ENCODE data around the gene ANO2.
"Not testable (repeated sequence)": the region's sequence is repeated elsewhere in the genome, so short reads cannot be mapped to it uniquely, and the experiment has no call there.

Gene ANO2

DNA sequence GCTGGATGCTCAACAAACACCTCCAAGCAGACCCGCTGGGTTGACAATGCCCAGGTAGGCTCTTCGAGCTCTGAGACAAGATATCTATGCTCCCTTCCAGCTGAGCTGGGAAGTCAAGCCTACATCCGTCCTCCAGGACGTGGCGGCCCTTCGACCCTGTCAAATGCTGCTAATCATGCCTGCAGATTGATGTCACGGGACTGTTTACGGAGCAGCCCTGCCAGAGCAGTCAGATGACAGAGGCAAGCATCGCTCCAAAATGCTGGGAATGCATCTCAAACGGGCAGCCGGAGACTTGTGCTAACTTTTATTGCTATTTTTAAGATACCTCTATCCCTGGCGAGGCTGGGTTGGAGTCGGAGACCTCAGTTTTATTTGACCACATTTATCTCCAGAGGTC, 373.9 kb downstream of the ANO2 start:
- no peak for DNase-seq

DNA sequence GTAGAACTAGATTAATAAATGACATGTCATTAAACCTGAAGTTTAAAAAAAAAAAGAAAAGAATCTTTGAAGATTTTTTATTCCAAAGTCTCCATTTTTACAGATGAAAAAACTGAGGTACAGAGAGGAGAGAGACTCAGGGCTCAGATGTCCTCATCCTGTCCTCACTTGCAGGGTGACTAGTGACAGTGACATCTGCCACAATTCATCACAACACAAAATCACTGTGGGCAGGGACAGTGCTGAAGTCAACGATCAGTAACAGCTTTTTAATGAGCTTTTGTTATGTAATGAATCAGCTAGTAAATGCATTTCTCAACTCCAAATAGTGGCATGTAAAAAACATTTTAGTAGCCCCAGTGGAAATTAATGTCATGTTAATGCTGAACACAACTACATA, 374.6 kb downstream of the ANO2 start:
- DNase-seq, result no peak

DNA sequence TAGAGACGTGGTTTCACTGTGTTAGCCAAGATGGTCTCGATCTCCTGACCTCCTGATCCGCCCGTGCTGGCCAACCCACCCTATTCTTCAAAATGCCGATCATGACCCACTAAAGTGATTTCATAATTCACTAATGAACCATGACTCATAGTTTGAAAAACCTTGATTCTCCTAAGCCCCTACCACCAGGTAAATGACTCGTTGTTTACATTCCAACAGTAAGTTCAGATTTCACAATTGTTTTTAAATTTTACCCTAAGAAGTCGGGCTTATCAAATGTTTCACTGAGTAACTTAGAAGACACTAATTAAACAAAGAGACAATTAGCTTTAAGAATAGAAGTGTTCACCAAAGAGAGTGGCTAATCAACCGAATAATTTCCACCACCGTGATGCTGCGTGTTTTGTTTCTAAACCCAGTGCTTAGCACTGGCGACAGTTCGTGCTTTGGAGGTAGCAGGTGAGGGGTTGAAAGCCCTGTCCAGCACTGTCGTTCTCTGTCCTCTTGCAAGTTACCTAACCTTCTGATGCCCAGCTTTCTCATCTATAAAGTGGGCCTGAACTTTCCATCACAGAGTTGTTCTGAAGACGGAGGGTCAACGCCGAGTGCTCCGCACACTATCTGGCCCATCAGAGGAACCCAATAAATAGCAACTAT, 376.6 kb downstream of the ANO2 start:
- DNase-seq, result no peak

DNA sequence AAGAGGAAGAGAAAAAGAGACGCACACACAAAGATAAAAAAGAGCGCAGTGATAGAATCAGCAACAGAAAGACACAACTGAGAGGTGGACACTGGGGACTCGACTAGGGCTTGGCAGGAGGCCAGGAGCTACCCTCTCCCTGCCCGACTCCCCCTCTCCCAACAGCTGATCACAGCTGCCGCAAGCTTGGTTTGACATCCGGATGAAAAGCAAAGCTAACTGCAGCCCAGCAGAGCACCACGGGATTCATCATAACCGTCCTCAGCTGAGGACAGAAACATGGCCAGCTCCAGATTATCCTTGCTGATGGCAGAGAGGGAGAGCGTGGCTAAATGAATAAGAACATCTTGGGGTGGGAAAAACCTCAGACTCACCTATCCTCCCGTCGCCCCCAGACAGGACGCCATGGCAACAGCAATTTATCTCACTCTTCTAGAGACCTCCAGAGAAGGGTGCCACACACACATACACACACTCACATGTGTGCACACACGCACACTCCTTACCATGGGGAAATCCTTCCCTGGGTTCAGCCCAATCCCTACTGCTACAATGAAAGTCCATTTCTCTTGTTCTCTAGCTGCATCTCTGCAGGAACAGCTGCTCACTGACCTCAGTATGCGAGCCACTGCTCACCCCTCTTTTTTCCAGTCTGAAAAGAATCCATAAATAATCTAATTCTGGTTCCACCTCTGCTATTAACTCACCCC, 377.9 kb downstream of the ANO2 start:
- DNase-seq, result no peak

DNA sequence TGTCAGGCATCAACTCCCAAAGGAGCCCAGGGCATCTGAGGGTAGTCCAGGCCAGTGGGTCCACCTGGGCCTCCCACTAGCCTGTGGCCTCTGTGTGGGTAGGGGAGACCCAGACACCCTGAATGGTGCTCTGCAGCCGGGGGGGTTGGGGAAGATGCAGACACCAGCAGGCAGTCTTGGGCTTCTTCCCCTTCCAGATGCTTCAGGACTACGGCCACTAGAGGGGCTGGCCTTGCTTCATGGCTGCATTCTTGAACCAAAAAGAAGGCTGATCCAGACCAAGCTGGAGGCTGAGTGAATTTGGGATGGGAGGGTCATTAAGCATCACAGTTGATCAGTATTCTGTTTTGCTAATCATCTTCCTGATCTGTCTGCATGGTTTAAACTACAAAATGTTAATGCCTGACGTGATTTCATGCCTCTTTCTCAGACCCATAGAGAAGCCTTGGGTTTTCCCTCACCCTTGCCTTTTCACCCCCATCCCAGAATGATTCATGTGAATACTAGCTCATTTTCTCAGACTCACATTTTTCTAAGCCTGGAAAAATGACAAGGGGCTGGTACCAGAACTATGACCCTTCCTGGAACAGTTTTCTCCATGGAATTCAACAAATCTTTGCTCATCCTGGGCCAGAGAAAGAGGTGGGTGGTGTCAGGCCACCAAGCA, 379.0 kb downstream of the ANO2 start:
- no peak for DNase-seq

DNA sequence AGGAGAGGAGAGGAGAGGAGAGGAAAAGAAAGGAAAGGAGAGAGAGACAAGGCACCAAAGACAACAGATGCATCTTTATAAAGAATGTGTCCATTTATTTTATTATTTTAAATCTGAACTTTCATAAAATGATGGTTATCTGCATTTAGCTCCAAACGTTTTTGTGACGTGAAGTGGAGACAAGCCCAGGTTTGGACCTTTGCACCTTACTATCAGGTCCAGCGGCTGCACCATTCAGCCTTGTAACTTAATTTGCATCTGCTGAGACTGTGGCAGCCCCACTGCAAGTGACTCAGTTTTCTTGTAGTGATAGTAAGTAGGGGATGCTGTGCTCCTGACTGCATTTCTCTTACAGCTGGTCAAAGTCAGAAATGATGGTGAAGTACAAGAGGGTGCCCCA, 382.5 kb downstream of the ANO2 start:
- DNase-seq, result no peak

DNA sequence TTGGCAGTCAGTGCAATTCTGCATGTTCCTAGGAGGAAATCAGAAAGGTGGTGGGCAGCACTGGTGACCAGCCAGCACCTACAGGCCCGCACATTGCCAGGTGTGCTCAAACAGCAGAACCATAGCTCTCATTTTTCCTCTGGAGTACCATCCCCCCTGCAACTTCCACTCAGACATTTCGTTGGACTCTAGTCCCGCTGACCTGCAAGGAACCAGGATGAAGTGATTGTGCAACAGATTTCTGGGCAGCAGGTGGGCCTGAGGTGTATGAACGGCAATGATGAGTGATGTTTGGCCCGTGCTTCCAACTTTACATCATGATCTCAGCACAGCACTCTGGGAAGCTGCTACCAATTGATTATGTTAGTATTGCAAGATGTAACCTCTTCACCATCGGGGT, 383.2 kb downstream of the ANO2 start:
- no peak for DNase-seq

DNA sequence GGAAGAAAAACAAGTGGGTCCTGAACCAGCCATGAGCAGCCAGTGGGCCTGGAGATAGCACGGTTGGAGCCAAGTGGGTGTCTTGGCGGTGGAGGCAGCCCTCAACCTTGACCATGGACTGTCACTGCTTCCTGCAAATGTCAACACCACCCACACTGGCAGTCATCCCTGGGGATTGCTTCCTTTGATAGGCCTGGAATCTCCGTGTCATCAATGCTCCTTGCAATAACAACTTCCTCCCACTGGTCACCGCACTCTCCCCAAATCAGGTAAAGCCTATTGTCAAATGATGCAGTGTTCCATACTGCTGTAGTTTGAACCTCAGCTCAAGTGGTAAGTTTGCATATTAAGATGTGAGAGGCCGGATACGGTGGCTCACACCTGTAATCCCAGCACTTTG, 384.0 kb downstream of the ANO2 start:
- no peak for DNase-seq

DNA sequence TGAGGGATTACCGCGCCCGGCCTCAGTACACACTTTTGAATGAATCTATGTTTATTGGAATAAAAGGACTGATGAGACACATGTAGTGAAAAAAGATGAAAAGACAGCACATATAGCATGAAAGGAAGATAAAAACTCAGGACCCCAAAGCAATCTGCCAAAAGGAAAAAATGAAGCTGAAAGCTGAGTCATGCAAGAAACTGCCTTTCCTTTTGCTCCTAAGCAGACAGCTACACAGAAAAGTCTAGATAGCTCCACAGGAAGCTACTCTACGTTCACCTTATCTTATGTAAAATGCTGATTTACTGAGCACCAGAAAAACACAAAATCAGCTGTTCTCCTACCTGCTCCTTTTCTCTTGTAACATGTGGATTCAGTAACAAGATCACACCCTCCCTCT, 384.8 kb downstream of the ANO2 start:
- no peak for DNase-seq

DNA sequence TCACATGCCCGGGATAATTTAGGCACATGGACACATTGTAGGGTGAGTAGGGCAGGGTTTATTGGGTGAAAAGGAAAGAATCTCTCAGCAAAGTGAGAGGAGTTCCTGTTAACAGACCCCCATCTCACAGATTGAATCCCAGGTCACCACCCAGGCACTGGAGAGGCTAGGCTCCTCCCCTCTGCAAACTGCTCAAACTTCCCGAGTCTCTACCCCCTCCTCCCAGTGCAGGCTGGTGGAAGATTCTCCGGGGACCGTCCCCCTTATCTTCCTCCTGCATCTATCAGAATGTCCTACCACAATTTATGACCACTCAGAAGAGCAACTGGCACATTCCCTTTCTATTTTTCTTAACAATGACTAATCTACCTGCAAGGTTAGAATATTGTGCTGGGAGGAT, 387.2 kb downstream of the ANO2 start:
- DNase-seq, result no peak

DNA sequence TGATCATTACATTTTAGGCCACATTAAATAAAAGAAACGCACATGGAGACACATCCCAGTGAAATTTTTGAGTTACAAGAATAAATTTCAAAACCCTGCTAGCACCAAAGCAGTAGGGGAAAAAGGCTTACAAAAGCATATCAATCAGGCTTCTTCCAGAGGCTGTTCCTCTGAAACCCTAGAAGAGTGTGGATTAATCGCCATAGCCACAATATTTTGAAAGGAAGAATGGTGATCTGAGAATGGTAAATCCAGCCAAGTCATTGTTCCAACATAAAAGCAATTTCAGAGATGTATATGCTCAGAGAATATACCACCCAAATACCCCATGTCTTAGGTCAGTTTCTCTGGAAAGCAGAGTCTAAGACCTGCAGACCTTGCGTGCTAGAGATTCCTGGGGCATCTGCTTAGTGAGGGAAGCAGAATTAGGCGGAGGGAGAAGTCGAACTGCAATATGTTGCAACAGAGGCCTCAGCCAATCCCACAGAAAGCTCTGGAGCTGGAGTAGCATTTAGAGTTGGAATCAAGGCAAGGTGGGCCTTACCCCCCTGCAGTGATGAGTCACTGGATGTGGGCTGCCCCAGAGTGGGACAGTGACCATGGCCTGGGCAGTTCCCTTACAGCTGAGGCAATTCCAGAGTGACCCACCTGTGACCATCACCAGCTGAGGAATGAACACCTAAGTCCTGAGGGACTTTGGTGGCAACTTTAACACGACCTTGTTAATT, 387.9 kb downstream of the ANO2 start:
- DNase-seq, result no peak

DNA sequence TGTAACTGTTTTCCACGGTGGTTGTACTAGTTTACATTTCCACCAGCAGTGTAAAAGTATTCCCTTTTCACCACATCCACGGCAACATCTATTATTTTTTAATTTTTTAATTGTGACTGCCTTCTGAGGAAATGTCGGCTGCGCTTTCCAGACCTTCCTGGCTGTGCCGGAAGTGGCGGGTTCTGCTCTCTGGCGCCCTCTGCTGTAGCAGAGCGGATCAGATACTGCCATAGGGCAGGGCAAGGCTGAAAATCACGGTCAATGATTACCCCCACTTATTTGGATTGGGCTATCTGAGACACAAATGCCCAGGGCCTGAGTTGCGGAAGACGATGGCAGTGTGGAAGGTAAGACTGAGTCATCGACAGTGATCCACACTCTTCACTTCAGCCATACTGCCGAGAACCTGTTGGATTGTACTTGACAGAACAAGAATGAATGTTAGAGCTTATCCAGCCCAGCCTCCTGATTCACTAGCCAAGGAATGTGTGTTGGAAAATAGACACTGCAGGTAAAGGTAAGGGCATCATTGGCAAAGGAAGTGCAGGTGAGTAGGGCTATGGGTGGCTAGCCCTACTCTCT, 388.9 kb downstream of the ANO2 start:
- DNase-seq, result no peak

DNA sequence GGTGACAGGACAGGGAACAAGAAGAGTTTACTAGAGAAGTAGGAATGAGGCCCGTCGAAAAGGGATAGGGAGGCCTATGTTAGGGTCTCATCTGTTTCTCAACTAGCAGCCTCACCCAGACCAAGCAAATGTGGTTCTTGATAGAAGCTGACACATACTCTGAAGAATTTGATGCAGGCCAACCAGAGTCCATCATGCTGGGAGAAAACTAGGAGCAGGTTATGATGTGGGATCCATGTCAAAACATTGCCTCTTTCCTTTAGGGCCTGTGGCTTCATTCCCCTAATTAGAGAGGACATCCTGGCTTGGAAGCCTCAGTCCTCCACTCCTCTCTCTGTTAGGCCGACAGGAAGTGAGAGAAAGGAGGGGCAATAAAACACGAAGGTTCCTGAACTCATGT, 390.3 kb downstream of the ANO2 start:
- no peak for DNase-seq

DNA sequence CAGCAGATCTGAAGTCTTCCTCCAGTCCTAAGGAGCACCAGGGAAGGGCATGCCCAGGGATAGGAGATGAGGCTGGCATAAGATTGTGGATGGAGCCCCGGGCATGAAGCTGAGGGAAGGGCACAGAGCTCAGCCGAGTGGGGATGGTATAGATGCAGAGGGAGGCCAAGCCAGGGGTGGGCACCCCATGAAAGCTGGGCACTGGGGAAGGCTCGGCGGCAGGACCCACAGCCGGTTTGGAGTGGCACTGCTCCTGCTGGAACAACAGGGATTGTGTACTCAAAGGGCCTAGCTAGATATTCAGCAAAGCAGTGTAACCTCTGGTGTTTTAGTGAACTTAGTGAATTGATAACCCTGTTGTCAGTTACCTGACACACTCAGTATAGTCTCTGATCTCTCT, 396.0 kb downstream of the ANO2 start:
- no peak for DNase-seq

DNA sequence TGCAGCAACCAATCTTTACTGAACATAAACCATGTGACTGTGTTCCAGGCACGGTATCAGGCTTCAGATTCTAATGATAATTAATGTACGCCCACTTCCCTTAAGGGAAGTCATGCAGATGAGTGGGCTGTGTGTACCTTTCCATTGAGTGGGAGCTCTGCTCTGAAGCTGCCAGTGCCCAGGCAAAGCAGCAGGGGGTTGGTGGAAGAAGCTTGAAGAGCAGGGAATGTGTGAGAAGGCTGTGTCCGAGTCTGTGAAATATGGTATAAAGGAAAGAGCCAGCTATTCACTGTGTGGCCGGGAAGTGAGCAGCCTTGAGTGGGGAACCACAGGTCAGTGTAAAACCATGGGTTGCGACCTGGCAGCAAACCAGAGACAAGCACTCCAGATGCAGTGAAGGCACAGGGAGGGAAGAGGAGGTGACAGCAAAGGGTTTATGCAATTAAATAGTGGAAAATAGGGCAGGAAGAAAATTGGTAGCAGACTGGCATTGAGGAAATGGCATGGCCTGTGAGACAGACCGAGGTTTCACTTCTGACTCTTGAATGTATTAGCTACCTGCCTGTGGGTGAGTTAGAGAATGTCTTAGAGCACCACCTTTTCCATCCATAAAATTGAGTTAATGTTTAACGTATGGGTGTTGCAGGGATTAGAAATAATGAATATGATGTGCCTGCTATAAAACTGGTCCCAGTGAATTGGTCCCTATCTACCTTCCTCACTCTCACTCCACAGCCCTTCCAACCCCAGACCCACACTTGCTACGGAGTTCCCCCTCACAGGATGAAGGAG, 396.7 kb downstream of the ANO2 start:
- DNase-seq, result no peak

DNA sequence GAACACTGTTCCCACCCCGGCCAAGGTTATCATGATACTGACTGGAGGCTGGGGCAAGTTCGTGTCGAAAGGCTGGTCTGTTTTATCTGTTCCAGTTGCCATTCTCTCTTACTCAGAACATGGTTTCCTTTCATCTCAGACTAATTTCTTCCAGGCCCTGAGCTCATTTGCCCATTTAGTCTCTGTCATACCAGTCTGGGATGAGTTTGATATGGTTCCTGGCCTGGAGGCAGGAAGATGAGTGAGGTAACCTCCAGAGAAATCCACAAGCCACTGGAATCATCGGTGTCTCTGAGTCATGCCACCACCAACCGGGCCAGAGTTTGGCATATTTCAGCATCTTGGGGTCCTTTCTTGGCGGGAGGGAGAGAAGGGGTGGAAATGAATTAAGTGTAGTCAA, 398.4 kb downstream of the ANO2 start:
- no peak for DNase-seq

DNA sequence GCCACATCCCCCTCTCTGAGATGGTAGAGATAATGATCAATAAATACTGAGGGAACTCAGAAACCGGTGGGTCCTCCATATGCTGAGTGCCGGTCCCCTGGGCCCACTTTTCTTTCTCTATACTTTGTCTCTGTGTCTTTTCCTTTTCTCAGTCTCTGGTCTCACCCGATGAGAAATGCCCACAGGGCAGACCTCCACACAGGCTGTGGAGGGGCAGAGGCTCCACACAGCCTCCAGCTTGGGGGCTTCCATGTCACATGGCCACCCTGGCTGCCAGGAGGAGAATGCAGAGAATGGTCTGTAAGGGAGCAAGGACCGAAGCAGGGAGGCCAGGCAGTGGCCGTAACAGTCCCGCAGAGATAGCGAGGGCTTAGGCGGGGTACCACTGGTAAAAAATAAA, 407.3 kb downstream of the ANO2 start:
- no peak for DNase-seq

DNA sequence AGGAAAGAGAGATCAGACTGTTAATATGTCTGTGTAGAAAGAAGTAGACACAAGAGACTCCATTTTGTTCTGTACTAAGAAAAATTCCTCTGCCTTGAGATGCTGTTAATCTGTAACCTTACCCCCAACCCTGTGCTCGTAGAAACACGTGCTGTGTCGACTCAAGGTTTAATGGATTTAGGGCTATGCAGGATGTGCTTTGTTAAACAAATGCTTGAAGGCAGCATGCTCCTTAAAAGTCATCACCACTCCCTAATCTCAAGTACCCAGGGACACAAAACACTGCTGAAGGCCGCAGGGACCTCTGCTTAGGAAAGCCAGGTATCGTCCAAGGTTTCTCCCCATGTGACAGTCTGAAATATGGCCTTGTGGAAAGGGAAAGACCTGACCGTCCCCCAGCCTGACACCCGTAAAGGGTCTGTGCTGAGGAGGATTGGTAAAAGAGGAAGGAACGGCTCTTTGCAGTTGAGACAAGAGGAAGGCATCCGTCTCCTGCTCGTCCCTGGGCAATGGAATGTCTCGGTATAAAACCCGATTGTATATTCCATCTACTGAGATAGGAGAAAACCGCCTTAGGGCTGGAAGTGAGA, 407.9 kb downstream of the ANO2 start:
- not testable (repeated sequence) for DNase-seq

DNA sequence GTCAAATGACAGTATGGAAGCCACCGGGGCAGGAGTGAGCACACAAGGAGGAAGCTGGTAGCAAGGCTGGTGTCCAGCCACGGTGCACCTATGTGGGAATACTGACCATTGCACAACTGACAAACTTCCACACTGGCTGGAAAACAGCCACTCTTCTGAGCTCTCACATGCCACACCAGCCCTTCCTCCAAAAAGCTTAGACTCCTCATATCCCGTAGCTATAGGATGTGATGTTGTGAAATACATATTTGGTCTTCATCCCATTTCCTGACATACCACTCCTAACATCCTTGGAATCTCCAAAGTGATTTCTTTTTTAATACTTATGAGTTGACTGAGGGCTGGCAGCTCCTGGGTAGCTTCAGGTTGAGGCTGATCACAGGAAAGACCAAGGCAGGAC, 409.5 kb downstream of the ANO2 start:
- no peak for DNase-seq

DNA sequence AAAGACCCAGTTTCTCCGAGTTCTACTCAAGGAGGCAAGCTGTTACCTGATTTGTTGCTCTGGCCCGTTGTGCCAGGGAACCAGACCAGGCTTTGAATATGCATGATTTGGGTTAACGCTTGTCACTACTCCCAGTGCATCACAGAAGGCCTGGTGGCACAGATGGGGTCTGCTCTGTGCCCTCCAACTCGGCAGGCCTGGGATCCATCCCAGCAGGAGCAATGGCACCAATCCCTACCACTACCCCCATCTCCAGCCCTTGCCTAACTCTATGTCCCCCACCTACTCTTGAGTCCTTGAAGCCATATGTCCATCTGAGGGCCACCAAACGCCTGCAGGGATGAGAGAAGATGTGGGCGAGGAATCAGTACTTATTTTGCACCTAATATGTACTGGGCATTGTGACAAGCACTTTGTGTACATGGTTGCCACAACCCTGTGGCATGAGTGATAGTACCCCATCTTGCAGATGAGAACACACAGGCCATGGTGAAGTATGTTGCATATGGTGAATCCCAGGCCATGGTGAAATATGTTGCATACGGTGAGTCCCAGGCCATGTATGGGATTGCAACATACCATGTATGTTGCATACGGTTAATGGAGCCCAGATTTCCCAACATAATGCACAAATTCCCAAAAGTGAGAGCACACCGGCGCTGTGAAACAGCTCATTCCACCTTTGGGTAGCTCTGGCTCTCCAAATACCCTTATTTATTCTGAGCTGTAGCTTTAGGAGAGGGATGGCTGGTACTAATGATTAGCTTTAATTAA, 410.4 kb downstream of the ANO2 start:
- no peak for DNase-seq

DNA sequence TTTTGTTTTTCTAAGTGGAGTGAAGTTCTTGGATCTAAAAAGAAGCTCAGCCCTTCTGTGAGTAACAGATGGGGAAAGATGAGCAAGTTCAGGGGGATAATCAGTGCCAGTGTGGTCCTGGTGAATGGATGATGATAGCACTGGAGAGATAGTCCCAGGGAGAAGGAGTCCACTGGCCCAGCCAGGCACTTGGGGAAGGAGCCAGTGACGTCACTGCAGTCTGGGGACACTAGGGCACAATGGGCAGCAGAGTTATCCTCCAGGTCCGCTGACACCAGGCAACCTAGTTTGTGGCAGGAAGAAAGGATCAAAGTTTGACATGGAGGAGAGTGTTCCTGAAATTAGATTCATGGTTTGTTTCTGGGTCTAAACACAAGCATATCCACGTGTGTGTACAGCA, 411.7 kb downstream of the ANO2 start:
- no peak for DNase-seq

Data from NCI-H187 (cell line).